ENCODE data around the gene ABL2. TPM values are rescaled to one million over a fixed set of nuclear protein-coding genes. Genes with fewer than 3 reads are reported as not detected.

The ABL2 gene
- total and polyA plus RNA-seq, 9 of the 15 experiments (the other 6 are each of a cell fraction or from before 2014, with no cell fraction given) = 1.4 to 15.0 (median 8.6) TPM

- FAIRE-seq = no peak
- Histone ChIP-seq H4K20me1 (replicated peaks; ENCODE audit: control insufficient read depth, insufficient read depth, low read length) (no peaks in the 10 kb centered on the region), H3K4me2 (ENCODE audit: insufficient read depth, low read length) (no peak overlapping the region), H3K4me3 (no peak overlapping the region), H3K9ac (ENCODE audit: insufficient read depth in 1 of 2, low read depth in 2 of 2, low read length in 2 of 2) (no peak overlapping the region), H3K79me2 (ENCODE audit: control insufficient read depth, insufficient read depth, low read length) (0 out of 3 replicates have a peak, but pooled peaks cover 6% of the 10 kb centered on the region), H2AFZ (ENCODE audit: low read depth, low read length) (no peak overlapping the region), H3K9me3 (replicated peaks; ENCODE audit: control insufficient read depth, insufficient read depth, low read depth, low read length) (no peaks in the 10 kb centered on the region), H3K9me1 (ENCODE audit: control insufficient read depth, insufficient read depth, low read length) (no peaks in the 10 kb centered on the region), H3K36me3 (ENCODE audit: control insufficient read depth, insufficient read depth, low read length) (no peaks in the 10 kb centered on the region), H3K27ac (ENCODE audit: extremely low read depth, low read depth, low read length) (no peak overlapping the region), H3K4me1 (replicated peaks in 1 of 2; ENCODE audit: control insufficient read depth in 2 of 2, insufficient read depth in 2 of 2, low read length in 2 of 2) (peaks cover 0 to 7% of the 10 kb centered on the region in 2 experiments; a peak in 2 of 5 replicates), H3K27me3 (ENCODE audit: control insufficient read depth in 2 of 2, insufficient read depth in 2 of 2, low read length in 2 of 2) (no peaks in the 10 kb centered on the region)
- TF ChIP-seq ZNF3 (CRISPR knock-in tag; IDR thresholded peaks at IDR 0.05) (no peak), UBTF (IDR thresholded peaks at IDR 0.05; ENCODE audit: borderline replicate concordance in 1 of 2, low read depth in 2 of 2, low read length in 2 of 2) (no peak), SMAD1 (IDR thresholded peaks at IDR 0.05; ENCODE audit: low read depth, low read length, partially characterized antibody) (no peak), SMARCC2 (IDR thresholded peaks at IDR 0.05; ENCODE audit: low read depth) (no peak), MAFK (IDR thresholded peaks at IDR 0.05; ENCODE audit: low read length) (no peak), CTCFL (IDR thresholded peaks at IDR 0.05; ENCODE audit: borderline replicate concordance, insufficient read depth, low read depth, low read length, poor library complexity, severe bottlenecking) (no peak), MCM3 (IDR thresholded peaks at IDR 0.05) (no peak), NCOA6 (IDR thresholded peaks at IDR 0.05) (no peak), PCBP2 (IDR thresholded peaks at IDR 0.05; ENCODE audit: low read depth, low read length, poor library complexity, severe bottlenecking) (no peak)
- BruUV-seq (replicated peaks) = no TSS peak
- ChIA-PET POLR2A (no interaction called here), CTCF (ENCODE audit: low intra/inter-chr PET ratio) (no interaction called here)
- intact Hi-C loops (cut with micrococcal nuclease) (no loop called here), in situ Hi-C loops (cut with MboI) (no loop called here)
- no peak for DNase-seq (ENCODE audit: extremely low read depth in 1 of 4, low spot score in 3 of 4)
- ATAC-seq = no peak; the same call in 2 of the 3 replicates
- WGBS (ENCODE audit: insufficient coverage, low coverage, missing lambda C conversion rate) = 32% methylated on average over 1 of the region's 1 CpG
Measured at GRCh38 chr1:179146911-179147310, 82.6 kb downstream of the ABL2 start.
